Keratinocyte (primary cell): Measurements from ENCODE around the gene GP9.

Experiments
- EZH2 ChIP-seq: IDR thresholded peaks from one replicate; pipeline ENCODE4 v1.6.1; 2012; ENCODE audit warnings: inconsistent platforms, mild to moderate bottlenecking, low read length, moderate library complexity
- TF ChIP-seq, protein P1 (sequence below), 3 experiments: IDR thresholded peaks in 1 of 3; conservative IDR thresholded peaks in 1 of 3; optimal IDR thresholded peaks in 1 of 3; 2 replicates in 2 of 3; 3 replicates in 1 of 3; pipeline versions ENCODE3 to v1.5.1; 2011; ENCODE audit warnings: low read length in 3 of 3, mild to moderate bottlenecking in 3 of 3, moderate library complexity in 2 of 3, control low read depth in 1 of 3, inconsistent platforms in 1 of 3; ENCODE audit not compliant: insufficient read depth in 2 of 3; ENCODE audit errors: extremely low read depth in 1 of 3

GRCh38 chr3:129103296-129103695 lies 42.7 kb downstream of the GP9 start:
- TF ChIP-seq, protein P1, sequence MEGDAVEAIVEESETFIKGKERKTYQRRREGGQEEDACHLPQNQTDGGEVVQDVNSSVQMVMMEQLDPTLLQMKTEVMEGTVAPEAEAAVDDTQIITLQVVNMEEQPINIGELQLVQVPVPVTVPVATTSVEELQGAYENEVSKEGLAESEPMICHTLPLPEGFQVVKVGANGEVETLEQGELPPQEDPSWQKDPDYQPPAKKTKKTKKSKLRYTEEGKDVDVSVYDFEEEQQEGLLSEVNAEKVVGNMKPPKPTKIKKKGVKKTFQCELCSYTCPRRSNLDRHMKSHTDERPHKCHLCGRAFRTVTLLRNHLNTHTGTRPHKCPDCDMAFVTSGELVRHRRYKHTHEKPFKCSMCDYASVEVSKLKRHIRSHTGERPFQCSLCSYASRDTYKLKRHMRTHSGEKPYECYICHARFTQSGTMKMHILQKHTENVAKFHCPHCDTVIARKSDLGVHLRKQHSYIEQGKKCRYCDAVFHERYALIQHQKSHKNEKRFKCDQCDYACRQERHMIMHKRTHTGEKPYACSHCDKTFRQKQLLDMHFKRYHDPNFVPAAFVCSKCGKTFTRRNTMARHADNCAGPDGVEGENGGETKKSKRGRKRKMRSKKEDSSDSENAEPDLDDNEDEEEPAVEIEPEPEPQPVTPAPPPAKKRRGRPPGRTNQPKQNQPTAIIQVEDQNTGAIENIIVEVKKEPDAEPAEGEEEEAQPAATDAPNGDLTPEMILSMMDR (optimal IDR thresholded peaks at IDR 0.05 in 1 of 3, IDR thresholded peaks at IDR 0.05 in 1 of 3, conservative IDR thresholded peaks at IDR 0.05 in 1 of 3; ENCODE audit: extremely low read depth in 1 of 3, insufficient read depth in 2 of 3, low read length in 3 of 3): no peak
- no peak for TF ChIP-seq EZH2
